Measurements from ENCODE around the gene TBKBP1. TPM values are rescaled to one million over a fixed set of nuclear protein-coding genes. Genes with fewer than 3 reads are reported as not detected.

Gene TBKBP1
- total RNA-seq, 1 donor from 2014 or later = 3.0 TPM

GRCh38 chr17:47741109-47741792, 47.3 kb downstream of the TBKBP1 start:
- no peak for DNase-seq (ENCODE audit: low spot score)

GRCh38 chr17:47741793-47742145, 47.8 kb downstream of the TBKBP1 start:
- peaks cover 21% of the 10 kb centered on the region for H3K27me3 ChIP-seq
- no peak overlapping the region for H3K27ac Mint-ChIP-seq
- no peaks in the 10 kb centered on the region for H3K4me1 Mint-ChIP-seq
- no peaks in the 10 kb centered on the region for H3K36me3 Mint-ChIP-seq
- H3F3A ChIP-seq (ENCODE audit: low read depth) = no peaks in the 10 kb centered on the region
- H3K4me3 ChIP-seq = no peak overlapping the region
- no peaks in the 10 kb centered on the region for H4K20me1 ChIP-seq (ENCODE audit: low read depth)
- H3K36me3 ChIP-seq = no peaks in the 10 kb centered on the region
- H3K27me3 Mint-ChIP-seq (ENCODE audit: insufficient read depth, low read depth) = peaks cover 28% of the 10 kb centered on the region
- no peak overlapping the region for H3K4me3 Mint-ChIP-seq
- no peaks in the 10 kb centered on the region for H3K79me2 ChIP-seq (ENCODE audit: low read depth)
- DNase-seq (ENCODE audit: low spot score) = no peak
- peaks cover 4% of the 10 kb centered on the region for H3K4me1 ChIP-seq
- no peaks in the 10 kb centered on the region for H3K9me3 ChIP-seq (ENCODE audit: low read depth)
- TF ChIP-seq EZH2phosphoT487 (IDR thresholded peaks at IDR 0.05) = no peak
- no peak for TF ChIP-seq CTCF (IDR thresholded peaks at IDR 0.05)
- TF ChIP-seq EZH2 (IDR thresholded peaks at IDR 0.05) = no peak
- H3K9me3 Mint-ChIP-seq = no peaks in the 10 kb centered on the region
- H3K4me2 ChIP-seq = no peak overlapping the region
- H2AFZ ChIP-seq (replicated peaks) = no peak overlapping the region
- no peak overlapping the region for H3K27ac ChIP-seq
- H3K9ac ChIP-seq = no peak overlapping the region

More at GRCh38 chr17:47741109-47741792, 47.3 kb downstream of the TBKBP1 start:
- Histone ChIP-seq H4K20me1 (ENCODE audit: low read depth) (no peaks in the 10 kb centered on the region), H3K4me3 (no peak overlapping the region), H3K9me3 (ENCODE audit: low read depth) (no peaks in the 10 kb centered on the region), H3K9ac (no peak overlapping the region), H3K27me3 (peaks cover 26% of the 10 kb centered on the region), H3K4me1 (peaks cover 5% of the 10 kb centered on the region), H3K36me3 (no peaks in the 10 kb centered on the region), H3F3A (ENCODE audit: low read depth) (no peaks in the 10 kb centered on the region), H3K4me2 (no peak overlapping the region), H2AFZ (replicated peaks) (no peak overlapping the region), H3K27ac (no peak overlapping the region), H3K79me2 (ENCODE audit: low read depth) (no peaks in the 10 kb centered on the region)
- Mint-ChIP-seq H3K27me3 (ENCODE audit: insufficient read depth, low read depth) (peaks cover 32% of the 10 kb centered on the region), H3K9me3 (no peaks in the 10 kb centered on the region), H3K27ac (no peak overlapping the region), H3K36me3 (no peaks in the 10 kb centered on the region), H3K4me3 (no peak overlapping the region), H3K4me1 (no peaks in the 10 kb centered on the region)
- no peak for TF ChIP-seq CTCF (IDR thresholded peaks at IDR 0.05)
- no peak for TF ChIP-seq EZH2phosphoT487 (IDR thresholded peaks at IDR 0.05)
- no peak for TF ChIP-seq EZH2 (IDR thresholded peaks at IDR 0.05)

GRCh38 chr17:47742319-47743181, 48.6 kb downstream of the TBKBP1 start:
- no peaks in the 10 kb centered on the region for H3K36me3 ChIP-seq
- no peak overlapping the region for H3K27ac Mint-ChIP-seq
- peak; percentile 81 for DNase-seq (ENCODE audit: low spot score)
- H3K9me3 ChIP-seq (ENCODE audit: low read depth) = no peaks in the 10 kb centered on the region
- H3K4me1 ChIP-seq = no peaks in the 10 kb centered on the region
- no peak overlapping the region for H3K4me3 Mint-ChIP-seq
- H3K36me3 Mint-ChIP-seq = no peaks in the 10 kb centered on the region
- no peaks in the 10 kb centered on the region for H3K79me2 ChIP-seq (ENCODE audit: low read depth)
- no peaks in the 10 kb centered on the region for H3F3A ChIP-seq (ENCODE audit: low read depth)
- H3K4me1 Mint-ChIP-seq = no peaks in the 10 kb centered on the region
- no peak overlapping the region for H3K4me3 ChIP-seq
- no peaks in the 10 kb centered on the region for H3K9me3 Mint-ChIP-seq
- H3K27me3 ChIP-seq = peaks cover 14% of the 10 kb centered on the region
- H3K4me2 ChIP-seq = no peak overlapping the region
- no peak overlapping the region for H3K27ac ChIP-seq
- TF ChIP-seq EZH2 (IDR thresholded peaks at IDR 0.05) (peak; percentile 43), EZH2phosphoT487 (IDR thresholded peaks at IDR 0.05) (no peak), CTCF (IDR thresholded peaks at IDR 0.05) (peak; percentile 77)
- H3K9ac ChIP-seq = no peak overlapping the region
- no peaks in the 10 kb centered on the region for H4K20me1 ChIP-seq (ENCODE audit: low read depth)
- peak overlapping the region; percentile 97 for H2AFZ ChIP-seq (replicated peaks)
- peaks cover 23% of the 10 kb centered on the region for H3K27me3 Mint-ChIP-seq (ENCODE audit: insufficient read depth, low read depth)

Measured in neural progenitor cell (in vitro differentiated cells).